IPS DF 6.9 (cell line): ENCODE measurements around the gene IL3.
A peak's percentile ranks its signal among the peaks of the same experiment; 100 is the strongest.

ENCODE experiments used
- DNase-seq: peaks from one replicate; pipeline ENCODE4 v3.0.0-alpha.2; 2013; ENCODE audit warnings: low read depth, low spot score
- H3K27ac ChIP-seq: one replicate; pipeline ENCODE4 v1.5.1; 2013; ENCODE audit warnings: low read length, control low read depth
- H3K27me3 ChIP-seq: 2 replicates; pipeline ENCODE4 v1.6.1; 2013; ENCODE audit warnings: mild to moderate bottlenecking, low read length; ENCODE audit not compliant: control insufficient read depth, insufficient read depth
- H3K36me3 ChIP-seq: 2 replicates; pipeline ENCODE4 v1.6.1; 2013; ENCODE audit warnings: low read length; ENCODE audit not compliant: control insufficient read depth, insufficient read depth
- H3K4me1 ChIP-seq: 2 replicates; pipeline ENCODE4 v1.6.1; 2013; ENCODE audit warnings: low read length; ENCODE audit not compliant: control insufficient read depth, insufficient read depth
- H3K4me3 ChIP-seq: 2 replicates; pipeline ENCODE4 v1.5.1; 2013; ENCODE audit warnings: mild to moderate bottlenecking, low read length
- H3K9me3 ChIP-seq: 2 replicates; pipeline ENCODE4 v1.6.1; 2013; ENCODE audit warnings: low read length, inconsistent platforms; ENCODE audit not compliant: control insufficient read depth, insufficient read depth
- WGBS: extraction: QIAGEN DNeasy Blood & Tissue Kit; methylation state at CpG from one replicate; pipeline ENCODE4 v1.1.7; 2013; ENCODE audit warnings: mixed read lengths, missing lambda C conversion rate; ENCODE audit not compliant: insufficient read length, insufficient coverage; 5-methylcytosine and 5-hydroxymethylcytosine counted together

Gene IL3

GRCh38 chr5:132056610-132057497 is 3.6 kb upstream of the IL3 start:
- H3K27me3 ChIP-seq, result no peaks in the 10 kb centered on the region
- H3K27ac ChIP-seq, result no peak overlapping the region
- H3K9me3 ChIP-seq, result no peaks in the 10 kb centered on the region
- H3K36me3 ChIP-seq, result no peaks in the 10 kb centered on the region
- no CpG with 5 or more reads among the region's 14 CpGs for WGBS
- H3K4me3 ChIP-seq, result no peak overlapping the region
- no peak for DNase-seq
- H3K4me1 ChIP-seq, result no peaks in the 10 kb centered on the region

DNA sequence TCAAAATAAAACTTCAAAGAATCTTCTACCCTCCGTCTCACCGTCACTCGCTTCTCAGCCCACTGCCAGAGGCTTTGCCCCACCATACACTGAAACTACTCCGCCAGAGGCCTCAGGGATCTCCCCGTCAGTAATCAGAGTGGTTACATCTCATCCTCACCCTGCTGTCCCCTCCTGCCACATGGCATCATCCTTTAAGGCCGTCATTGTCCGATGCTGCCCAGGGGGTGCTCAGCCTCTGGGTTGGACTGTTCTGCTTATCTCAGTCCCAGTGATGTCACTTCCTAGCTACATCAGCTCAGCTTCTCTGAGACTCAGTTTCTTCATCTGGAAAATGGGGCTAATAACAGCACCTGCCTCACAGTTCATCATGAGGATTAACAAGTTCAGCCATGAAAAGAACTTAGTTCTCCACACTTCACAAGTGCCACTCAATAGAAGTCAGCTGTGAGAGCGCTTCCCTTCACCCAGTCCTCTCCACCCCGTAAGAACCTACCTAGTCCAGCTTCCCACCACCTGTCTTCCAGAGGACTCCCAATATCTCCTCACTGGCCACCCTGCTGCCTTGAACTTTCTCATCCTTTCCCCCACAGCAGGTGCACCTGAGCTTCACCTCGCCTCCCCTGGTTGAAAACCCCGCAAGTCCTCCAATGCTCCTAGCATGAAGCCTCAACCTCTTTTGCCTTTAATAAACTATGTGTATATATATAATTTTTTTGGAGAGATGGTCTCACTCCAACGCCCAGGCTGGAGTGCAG is 2.8 kb upstream of the IL3 start:
- Histone ChIP-seq H3K36me3 (no peaks in the 10 kb centered on the region), H3K4me1 (no peaks in the 10 kb centered on the region), H3K27ac (no peak overlapping the region), H3K4me3 (no peak overlapping the region), H3K27me3 (no peaks in the 10 kb centered on the region), H3K9me3 (no peaks in the 10 kb centered on the region)
- no peak for DNase-seq
- no CpG with 5 or more reads among the region's 12 CpGs for WGBS

GRCh38 chr5:132058646-132059042 is 1.8 kb upstream of the IL3 start:
- no peak for DNase-seq
- Histone ChIP-seq H3K4me1 (no peaks in the 10 kb centered on the region), H3K27me3 (no peaks in the 10 kb centered on the region), H3K27ac (no peak overlapping the region), H3K9me3 (no peaks in the 10 kb centered on the region), H3K36me3 (no peaks in the 10 kb centered on the region), H3K4me3 (no peak overlapping the region)
- WGBS, result no CpG with 5 or more reads among the region's 7 CpGs

GRCh38 chr5:132059043-132059695 is 1.3 kb upstream of the IL3 start:
- H3K27ac ChIP-seq, result no peak overlapping the region
- H3K4me1 ChIP-seq, result no peaks in the 10 kb centered on the region
- no CpG with 5 or more reads among the region's 9 CpGs for WGBS
- no peaks in the 10 kb centered on the region for H3K9me3 ChIP-seq
- H3K4me3 ChIP-seq, result no peak overlapping the region
- H3K36me3 ChIP-seq, result no peaks in the 10 kb centered on the region
- no peak for DNase-seq
- no peaks in the 10 kb centered on the region for H3K27me3 ChIP-seq

DNA sequence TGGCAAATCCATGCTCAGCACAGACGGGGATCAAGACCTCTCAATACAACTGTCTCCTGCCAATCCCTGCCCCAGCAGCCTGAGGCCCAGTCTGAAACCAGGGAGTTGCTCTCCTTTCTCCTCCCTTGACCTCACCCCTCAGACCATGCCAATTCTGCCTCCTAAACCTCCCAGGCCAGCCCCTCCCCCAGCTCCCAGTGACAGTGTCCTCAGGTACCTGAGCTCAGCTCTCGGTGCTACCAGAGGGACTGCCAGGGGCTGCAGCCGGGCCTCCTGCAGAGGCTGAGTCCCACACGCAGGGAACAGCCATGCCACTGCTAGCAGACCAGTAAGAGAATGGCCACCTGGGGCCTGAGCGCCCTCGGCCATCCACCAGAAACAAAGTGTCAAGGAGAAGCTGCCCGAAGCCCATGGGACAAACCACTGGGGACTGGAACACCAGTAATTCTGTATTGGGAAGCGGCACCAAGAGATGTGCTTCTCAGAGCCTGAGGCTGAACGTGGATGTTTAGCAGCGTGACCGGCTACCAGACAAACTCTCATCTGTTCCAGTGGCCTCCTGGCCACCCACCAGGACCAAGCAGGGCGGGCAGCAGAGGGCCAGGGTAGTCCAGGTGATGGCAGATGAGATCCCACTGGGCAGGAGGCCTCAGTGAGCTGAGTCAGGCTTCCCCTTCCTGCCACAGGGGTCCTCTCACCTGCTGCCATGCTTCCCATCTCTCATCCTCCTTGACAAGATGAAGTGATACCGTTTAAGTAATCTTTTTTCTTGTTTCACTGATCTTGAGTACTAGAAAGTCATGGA is 557 bp upstream of the IL3 start:
- no peak for DNase-seq
- no CpG with 5 or more reads among the region's 13 CpGs for WGBS
- Histone ChIP-seq H3K4me3 (no peak overlapping the region), H3K27ac (no peak overlapping the region), H3K4me1 (0 out of 2 replicates have a peak, but pooled peaks cover under 1% of the 10 kb centered on the region), H3K9me3 (no peaks in the 10 kb centered on the region), H3K27me3 (no peaks in the 10 kb centered on the region), H3K36me3 (no peaks in the 10 kb centered on the region)

DNA sequence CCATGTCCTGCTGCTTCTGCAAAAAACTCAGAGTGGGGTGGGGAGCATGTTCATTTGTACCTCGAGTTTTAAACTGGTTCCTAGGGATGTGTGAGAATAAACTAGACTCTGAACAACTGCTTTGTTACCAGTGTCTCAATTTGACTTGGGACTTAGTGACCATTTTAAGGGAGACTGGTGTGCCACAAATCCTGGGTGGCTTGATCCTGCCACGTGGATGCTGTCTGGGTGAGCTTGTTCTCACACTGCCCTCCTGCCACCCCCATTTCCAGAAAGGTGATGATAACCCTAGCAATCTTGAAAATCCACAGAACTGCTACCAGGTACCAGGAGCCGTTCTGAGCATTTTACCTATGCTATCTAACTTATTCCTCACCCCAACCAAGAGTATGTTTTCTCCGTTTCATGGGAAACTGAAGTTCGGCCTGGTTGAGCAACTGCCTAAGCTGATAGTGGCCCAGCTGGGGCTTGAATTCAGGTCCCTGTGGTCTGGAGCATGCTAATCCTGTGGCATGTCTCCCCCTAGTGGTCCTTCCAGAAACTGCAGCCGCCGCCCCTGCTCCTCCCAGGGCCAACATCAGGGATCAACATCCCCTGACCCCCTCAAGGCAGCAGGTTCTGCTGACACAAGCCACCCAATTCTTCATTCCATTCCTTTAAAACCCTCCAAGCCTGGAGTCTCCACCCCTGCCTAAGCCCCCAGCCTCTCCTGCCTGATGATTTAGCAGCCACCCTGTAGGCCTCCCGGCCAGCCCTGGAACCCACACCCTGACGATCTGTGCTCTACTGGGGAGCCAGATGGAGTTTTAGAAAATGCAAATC is 2.8 kb downstream of the IL3 start:
- Histone ChIP-seq H3K27me3 (no peaks in the 10 kb centered on the region), H3K27ac (no peak overlapping the region), H3K9me3 (no peaks in the 10 kb centered on the region), H3K4me3 (no peak overlapping the region), H3K4me1 (0 out of 2 replicates have a peak, but pooled peaks cover 2% of the 10 kb centered on the region), H3K36me3 (no peaks in the 10 kb centered on the region)
- no CpG with 5 or more reads among the region's 9 CpGs for WGBS
- DNase-seq, result peak; percentile 39

GRCh38 chr5:132064140-132064539 is 3.7 kb downstream of the IL3 start:
- no peaks in the 10 kb centered on the region for H3K36me3 ChIP-seq
- 0 out of 2 replicates have a peak, but pooled peaks cover 2% of the 10 kb centered on the region for H3K4me1 ChIP-seq
- no peaks in the 10 kb centered on the region for H3K9me3 ChIP-seq
- no peaks in the 10 kb centered on the region for H3K27me3 ChIP-seq
- no CpG with 5 or more reads among the region's 5 CpGs for WGBS
- H3K4me3 ChIP-seq, result no peak overlapping the region
- no peak for DNase-seq
- no peak overlapping the region for H3K27ac ChIP-seq

DNA sequence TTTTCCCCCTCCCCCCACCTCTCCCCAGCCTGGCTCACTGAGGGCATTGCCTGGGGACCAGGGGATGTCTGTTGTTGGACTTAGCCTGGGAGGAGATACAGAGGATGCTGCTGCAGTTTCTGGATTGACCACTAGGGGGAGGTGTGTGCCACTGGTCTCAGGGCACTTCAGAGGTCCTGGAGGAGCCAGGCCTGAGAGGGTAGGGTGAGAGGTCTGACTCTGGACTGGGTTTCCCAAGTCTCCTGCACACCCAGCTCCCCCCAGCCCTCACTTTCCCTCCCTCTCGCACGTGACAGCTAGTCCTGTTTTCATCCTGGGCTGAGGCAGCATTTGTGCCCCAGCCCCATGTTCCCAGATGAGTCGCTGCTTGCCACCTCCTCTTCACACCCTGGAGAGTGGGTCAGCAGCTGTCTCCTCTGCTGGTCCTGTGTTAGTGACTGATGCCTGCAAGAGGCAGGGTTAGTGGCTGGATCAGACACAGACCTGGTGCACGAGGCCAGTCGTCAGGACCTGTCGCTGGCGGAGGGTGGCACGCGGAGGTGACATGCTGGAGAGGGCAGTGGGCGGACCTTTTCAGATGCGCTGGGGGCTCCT is 4.4 kb downstream of the IL3 start:
- Histone ChIP-seq H3K27ac (no peak overlapping the region), H3K4me1 (0 out of 2 replicates have a peak, but pooled peaks cover 2% of the 10 kb centered on the region), H3K36me3 (no peaks in the 10 kb centered on the region), H3K9me3 (no peaks in the 10 kb centered on the region), H3K4me3 (no peak overlapping the region), H3K27me3 (no peaks in the 10 kb centered on the region)
- WGBS, result no CpG with 5 or more reads among the region's 11 CpGs
- DNase-seq, result peak; percentile 77

- H3K27ac ChIP-seq, result no peak overlapping the region
- DNase-seq, result peak; percentile 74
- WGBS, result no CpG with 5 or more reads among the region's 4 CpGs
- H3K4me1 ChIP-seq, result 0 out of 2 replicates have a peak, but pooled peaks cover 2% of the 10 kb centered on the region
- H3K36me3 ChIP-seq, result no peaks in the 10 kb centered on the region
- no peak overlapping the region for H3K4me3 ChIP-seq
- no peaks in the 10 kb centered on the region for H3K9me3 ChIP-seq
- no peaks in the 10 kb centered on the region for H3K27me3 ChIP-seq
These were observed 5.0 kb downstream of the IL3 start for GRCh38 chr5:132065351-132065937.
